Mucosa of rectum (tissue), 2 donors: ENCODE data around the gene ACAP2.
A peak's percentile ranks its signal among the peaks of the same experiment; 100 is the strongest.

Experiments
- H3K27ac ChIP-seq, 2 donors: one replicate each; pipeline ENCODE4 v1.7.0; 2013; ENCODE audit warnings: inconsistent platforms in 2 of 2, low read depth in 2 of 2, low read length in 2 of 2
- H3K27me3 ChIP-seq, 2 donors: one replicate each; pipeline ENCODE4 v1.7.0; 2013; ENCODE audit warnings: low read length in 2 of 2; ENCODE audit not compliant: control insufficient read depth in 2 of 2, insufficient read depth in 2 of 2
- H3K36me3 ChIP-seq, 2 donors: one replicate each; pipeline ENCODE4 v1.7.0; 2013; ENCODE audit warnings: low read length in 2 of 2; ENCODE audit not compliant: control insufficient read depth in 2 of 2, insufficient read depth in 2 of 2
- H3K4me1 ChIP-seq, 2 donors: one replicate each; pipeline ENCODE4 v1.7.0; 2013; ENCODE audit warnings: low read length in 2 of 2, mild to moderate bottlenecking in 1 of 2; ENCODE audit not compliant: control insufficient read depth in 2 of 2, insufficient read depth in 2 of 2
- H3K4me3 ChIP-seq, 2 donors: one replicate each; pipeline ENCODE4 v1.7.0; 2013; ENCODE audit warnings: low read length in 2 of 2
- H3K9ac ChIP-seq, 2 donors: one replicate each; pipeline ENCODE4 v1.7.0; 2013; ENCODE audit warnings: low read length in 2 of 2, low read depth in 1 of 2, mild to moderate bottlenecking in 1 of 2
- H3K9me3 ChIP-seq, 2 donors: one replicate each; pipeline ENCODE4 v1.7.0; 2013; ENCODE audit warnings: low read length in 2 of 2; ENCODE audit not compliant: control insufficient read depth in 2 of 2
- donor health status: healthy.
- donor health status: Normal muscosa, but diverticular disease.

The ACAP2 gene

DNA sequence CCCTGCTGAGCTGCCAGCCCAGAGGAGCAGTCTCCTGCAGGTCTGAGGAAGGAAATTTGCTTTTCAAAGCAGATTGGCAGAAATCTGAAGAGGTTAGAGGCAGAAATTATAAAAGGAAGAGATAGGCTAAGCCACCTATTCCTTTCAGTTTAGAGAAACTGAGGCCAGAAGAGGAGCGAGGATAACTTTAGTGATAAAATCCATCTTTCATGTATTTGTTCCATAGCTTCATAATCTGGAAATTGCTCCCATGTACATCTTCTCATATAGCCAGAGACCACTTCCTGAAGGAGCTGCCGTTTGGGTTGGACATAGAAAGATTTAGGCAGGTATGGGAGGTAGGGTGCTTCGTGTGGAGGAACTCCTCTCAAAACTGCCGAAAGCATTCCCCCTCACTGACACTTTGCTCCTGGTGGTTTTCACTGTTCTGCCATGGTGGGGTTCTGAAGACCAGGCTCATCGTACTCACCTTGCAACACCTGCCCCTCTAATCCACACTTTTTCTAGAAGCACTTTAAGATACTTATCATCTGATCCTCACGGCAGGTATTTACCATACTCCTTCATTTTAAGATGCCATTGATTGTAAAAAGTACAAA is 670 bp upstream of the ACAP2 start:
- Histone ChIP-seq H3K9me3 (no peaks in the 10 kb centered on the region), H3K4me1 (peaks cover 11 to 18% of the 10 kb centered on the region in 2 donors), H3K9ac (peak overlapping the region; percentile 52 to 72), H3K27me3 (no peaks in the 10 kb centered on the region), H3K4me3 (peak overlapping the region; percentile 59 to 61), H3K27ac (peak overlapping the region; percentile 43 to 69), H3K36me3 (no peaks in the 10 kb centered on the region)

DNA sequence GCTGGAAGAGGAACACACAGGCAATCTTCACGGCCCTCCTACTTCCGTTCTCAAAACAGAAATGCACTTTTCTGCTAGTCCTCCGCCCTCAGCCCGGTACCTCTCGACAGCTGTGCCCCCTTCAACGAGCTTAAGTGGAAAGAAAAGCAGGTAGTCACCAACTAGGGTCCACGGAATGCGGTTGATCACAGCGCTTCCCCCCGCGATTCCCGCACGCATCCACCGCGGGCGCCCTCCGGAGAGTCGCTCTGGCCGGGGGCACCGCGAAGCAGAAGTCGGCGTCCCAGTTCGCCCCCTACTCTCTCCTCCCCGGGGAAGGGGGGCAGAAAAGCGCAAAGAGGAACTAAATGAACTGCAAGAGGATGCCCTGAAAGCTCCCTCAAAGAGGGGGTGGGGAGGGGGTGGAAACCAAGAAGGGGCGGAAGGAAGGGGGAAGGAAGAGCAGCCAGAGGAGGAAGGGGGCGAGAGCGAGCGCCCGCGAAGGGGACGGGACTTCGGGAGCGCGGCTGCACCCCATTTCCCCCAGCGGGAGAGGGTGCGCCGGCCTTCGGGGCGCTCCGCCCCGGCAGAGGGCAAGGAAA is 738 bp downstream of the ACAP2 start:
- Histone ChIP-seq H3K27me3 (no peaks in the 10 kb centered on the region), H3K27ac (peak overlapping the region; percentile 96 to 97), H3K36me3 (no peaks in the 10 kb centered on the region), H3K4me3 (peak overlapping the region; percentile 70 to 88), H3K9me3 (no peaks in the 10 kb centered on the region), H3K9ac (peak overlapping the region; percentile 91 to 96), H3K4me1 (peaks cover 11 to 18% of the 10 kb centered on the region in 2 donors)

- Histone ChIP-seq H3K27ac (peak overlapping the region; percentile 96 to 97), H3K4me1 (peaks cover 11 to 18% of the 10 kb centered on the region in 2 donors), H3K4me3 (peak overlapping the region; percentile 70 to 88), H3K9me3 (no peaks in the 10 kb centered on the region), H3K36me3 (no peaks in the 10 kb centered on the region), H3K27me3 (no peaks in the 10 kb centered on the region), H3K9ac (peak overlapping the region; percentile 91 to 96)
These were observed 1.3 kb downstream of the ACAP2 start for GRCh38 chr3:195441476-195441991.

DNA sequence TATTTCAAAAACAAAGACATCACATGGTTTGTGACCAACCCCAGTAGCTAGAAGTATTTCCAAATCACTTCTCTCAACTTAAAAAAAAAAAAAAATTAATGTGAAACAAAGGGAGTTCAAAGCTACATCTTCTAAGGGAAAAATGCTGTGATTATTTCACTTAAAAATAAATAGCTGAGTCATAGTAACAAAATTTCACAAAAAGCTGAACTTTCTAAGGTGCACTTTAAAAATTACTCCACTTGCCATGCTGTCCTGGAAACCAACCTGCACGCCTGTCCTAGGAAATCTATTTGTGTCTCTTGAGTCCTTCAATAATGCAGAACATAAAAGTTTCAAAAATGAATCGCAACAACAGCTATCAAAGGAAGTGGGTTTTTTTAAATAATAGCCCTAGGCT is 1.8 kb downstream of the ACAP2 start:
- Histone ChIP-seq H3K27ac (peak overlapping the region in 1 of 2 donors; percentile 97), H3K9ac (peak overlapping the region in 1 of 2 donors; percentile 36), H3K9me3 (no peaks in the 10 kb centered on the region), H3K36me3 (no peaks in the 10 kb centered on the region), H3K4me3 (peak overlapping the region; percentile 70 to 88), H3K4me1 (peaks cover 11 to 18% of the 10 kb centered on the region in 2 donors), H3K27me3 (no peaks in the 10 kb centered on the region)

DNA sequence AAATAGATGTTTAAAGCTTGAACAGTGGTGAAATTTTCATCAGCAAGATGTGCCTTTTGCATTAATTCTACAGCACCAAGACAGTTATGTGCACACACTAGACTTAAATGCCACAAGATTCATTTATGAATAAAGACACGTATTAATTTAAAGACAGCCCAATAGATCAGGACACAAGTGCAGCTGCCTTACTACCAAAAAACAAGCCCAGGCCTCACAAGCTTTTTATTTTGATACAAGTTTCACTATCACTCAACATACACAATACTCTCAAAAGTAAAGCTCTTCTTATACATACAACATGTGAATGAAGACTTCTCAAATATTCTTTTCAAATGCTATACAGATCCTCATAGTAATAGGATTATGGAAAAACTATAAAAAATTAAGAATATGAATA is 2.4 kb downstream of the ACAP2 start:
- no peaks in the 10 kb centered on the region for H3K27me3 ChIP-seq
- no peak overlapping the region for H3K4me3 ChIP-seq
- H3K9ac ChIP-seq, result no peak overlapping the region
- H3K4me1 ChIP-seq, result peaks cover 11 to 18% of the 10 kb centered on the region in 2 donors
- H3K27ac ChIP-seq, result no peak overlapping the region
- no peaks in the 10 kb centered on the region for H3K36me3 ChIP-seq
- H3K9me3 ChIP-seq, result no peaks in the 10 kb centered on the region

- no peaks in the 10 kb centered on the region for H3K9me3 ChIP-seq
- H3K4me1 ChIP-seq, result peaks cover 8 to 12% of the 10 kb centered on the region in 2 donors
- H3K9ac ChIP-seq, result no peak overlapping the region
- no peaks in the 10 kb centered on the region for H3K36me3 ChIP-seq
- no peaks in the 10 kb centered on the region for H3K27me3 ChIP-seq
- no peak overlapping the region for H3K27ac ChIP-seq
- H3K4me3 ChIP-seq, result no peak overlapping the region
These were observed 4.4 kb downstream of the ACAP2 start for GRCh38 chr3:195438371-195438770.

DNA sequence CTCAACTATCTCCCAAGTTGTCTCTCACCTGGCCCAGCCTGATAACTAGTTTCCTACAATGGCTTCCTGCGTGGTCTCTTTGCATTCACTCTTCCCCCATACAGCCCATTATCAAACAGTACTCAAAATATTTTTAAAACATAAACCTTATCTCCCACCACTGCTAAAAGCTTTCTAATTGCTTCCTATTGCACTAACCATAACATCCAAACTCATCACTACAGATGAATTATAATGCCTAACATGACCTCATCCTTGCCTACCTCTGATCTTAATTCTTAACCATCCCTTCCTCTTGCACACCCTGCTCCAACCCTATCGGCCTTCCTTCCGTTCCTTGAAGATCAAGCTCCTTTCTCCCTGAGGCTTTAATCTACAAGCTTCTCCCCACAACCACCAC is 17.0 kb downstream of the ACAP2 start:
- Histone ChIP-seq H3K4me1 (no peaks in the 10 kb centered on the region), H3K9ac (no peak overlapping the region), H3K27me3 (no peaks in the 10 kb centered on the region), H3K36me3 (no peaks in the 10 kb centered on the region), H3K27ac (no peak overlapping the region), H3K9me3 (no peaks in the 10 kb centered on the region), H3K4me3 (no peak overlapping the region)

DNA sequence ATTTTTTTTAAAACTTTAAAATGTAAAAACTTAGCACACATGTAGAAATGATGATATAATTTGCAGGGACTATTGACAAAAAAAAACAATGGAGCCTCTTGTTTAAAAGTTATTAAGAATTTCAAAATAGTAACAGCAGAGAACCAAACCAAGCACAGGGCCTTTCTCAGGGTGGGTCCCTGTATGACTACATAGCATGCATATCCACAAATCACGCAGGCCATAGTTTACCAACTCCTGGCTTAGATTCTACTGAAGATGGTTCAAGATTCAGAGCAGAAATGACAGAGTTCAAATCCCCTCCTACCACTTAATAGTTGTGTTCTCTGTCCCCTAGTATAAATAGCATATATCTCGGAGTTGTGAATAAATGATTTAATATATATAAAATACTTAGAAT is 19.0 kb downstream of the ACAP2 start:
- no peak overlapping the region for H3K9ac ChIP-seq
- no peaks in the 10 kb centered on the region for H3K9me3 ChIP-seq
- H3K4me1 ChIP-seq, result no peaks in the 10 kb centered on the region

DNA sequence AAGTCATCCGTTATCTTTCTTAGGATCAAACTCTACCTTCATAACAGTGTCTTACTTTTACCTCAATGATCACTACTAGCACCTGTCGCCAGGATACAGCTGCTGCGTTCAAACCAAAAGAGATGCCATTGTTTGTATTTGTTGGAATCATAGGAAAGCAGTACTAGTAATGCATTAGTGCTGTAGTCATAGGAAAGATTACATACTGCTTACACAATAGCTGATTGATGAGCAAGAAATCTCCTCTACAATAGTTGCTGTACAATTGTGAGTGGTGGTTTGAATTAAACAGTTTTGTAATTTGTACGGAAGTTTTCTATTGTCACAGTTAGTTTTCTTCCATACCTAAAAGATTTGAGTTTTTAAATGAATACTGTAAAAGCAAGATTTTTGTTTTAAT is 21.4 kb downstream of the ACAP2 start:
- no peaks in the 10 kb centered on the region for H3K27me3 ChIP-seq
- H3K36me3 ChIP-seq, result no peaks in the 10 kb centered on the region
- H3K9me3 ChIP-seq, result no peaks in the 10 kb centered on the region
- H3K4me1 ChIP-seq, result no peaks in the 10 kb centered on the region
- H3K9ac ChIP-seq, result no peak overlapping the region
- H3K4me3 ChIP-seq, result no peak overlapping the region
- H3K27ac ChIP-seq, result no peak overlapping the region

More for the DNA sequence above, 19.0 kb downstream of the ACAP2 start:
- no peaks in the 10 kb centered on the region for H3K27me3 ChIP-seq
- H3K36me3 ChIP-seq, result no peaks in the 10 kb centered on the region
- H3K27ac ChIP-seq, result no peak overlapping the region
- no peak overlapping the region for H3K4me3 ChIP-seq

DNA sequence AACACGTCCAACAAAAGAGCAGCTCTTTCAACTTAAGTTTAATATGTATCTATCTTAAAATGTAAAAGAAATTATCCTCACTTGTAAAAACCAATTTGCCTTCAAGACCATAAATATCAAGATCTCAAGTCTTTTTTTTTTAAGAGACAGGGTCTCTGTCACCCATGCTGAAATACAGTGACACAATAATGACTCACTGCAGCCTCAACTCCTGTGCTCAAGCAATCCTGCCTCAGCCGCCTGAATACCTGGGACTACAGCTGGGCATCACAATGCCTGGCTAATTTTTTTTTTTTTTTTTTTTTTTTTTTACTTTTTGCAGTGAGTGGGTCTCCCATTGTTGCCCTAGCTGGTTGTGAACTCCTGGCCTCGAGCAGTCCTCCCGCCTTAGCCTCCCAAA is 26.0 kb downstream of the ACAP2 start:
- H3K4me3 ChIP-seq, result no peak overlapping the region
- H3K27me3 ChIP-seq, result no peaks in the 10 kb centered on the region
- no peaks in the 10 kb centered on the region for H3K9me3 ChIP-seq
- no peaks in the 10 kb centered on the region for H3K4me1 ChIP-seq
- H3K27ac ChIP-seq, result no peak overlapping the region
- H3K9ac ChIP-seq, result no peak overlapping the region
- H3K36me3 ChIP-seq, result peaks cover 0 to under 1% of the 10 kb centered on the region in 2 donors
